H54 (cell line): ENCODE measurements around the gene RRAGD.
"Not testable (repeated sequence)": the region's sequence is repeated elsewhere in the genome, so short reads cannot be mapped to it uniquely, and the experiment has no call there.

Experiments used
- DNase-seq: peaks from one replicate; pipeline ENCODE4 v3.0.0; 2011; ENCODE audit warnings: low spot score, mixed read lengths; ENCODE audit not compliant: insufficient read length
- FAIRE-seq: peaks from 3 replicates; lab custom pipeline; 2011; peaks lifted over from hg19 to GRCh38; lab: Jason Lieb, UNC
- POLR2A ChIP-seq: IDR thresholded peaks from 2 replicates; pipeline ENCODE4 v1.6.1; 2011; ENCODE audit warnings: low read depth, mild to moderate bottlenecking, low read length

The RRAGD gene

DNA sequence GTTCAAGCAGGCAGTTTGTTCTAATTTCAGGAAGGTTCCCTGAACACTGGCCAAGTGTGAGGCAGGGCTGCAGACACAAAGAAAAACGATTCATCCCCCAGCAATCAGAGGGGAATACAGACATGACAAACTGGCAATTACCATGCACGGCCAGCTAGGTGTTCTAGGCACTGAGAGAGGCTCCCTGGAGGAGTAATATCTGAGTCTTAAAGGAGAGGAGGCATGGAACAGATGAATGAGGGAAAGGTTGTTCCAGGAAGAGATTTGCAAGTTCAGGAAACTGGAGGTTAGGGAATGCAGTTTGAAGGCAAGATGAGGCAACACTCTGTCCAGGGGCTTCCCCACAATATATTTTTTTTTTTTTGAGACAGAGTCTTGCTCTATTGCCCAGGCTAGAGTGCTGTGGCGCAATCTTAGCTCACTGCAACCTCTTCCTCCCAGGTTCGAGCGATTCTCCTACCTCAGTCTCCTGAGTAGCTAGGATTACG, 11.1 kb downstream of the RRAGD start:
- no peak for TF ChIP-seq POLR2A
- FAIRE-seq (no peak), DNase-seq (no peak)

- DNase-seq (no peak), FAIRE-seq (no peak)
- TF ChIP-seq POLR2A, result no peak
Observed at GRCh38 chr6:89400050-89400449, 12.0 kb downstream of the RRAGD start.

DNA sequence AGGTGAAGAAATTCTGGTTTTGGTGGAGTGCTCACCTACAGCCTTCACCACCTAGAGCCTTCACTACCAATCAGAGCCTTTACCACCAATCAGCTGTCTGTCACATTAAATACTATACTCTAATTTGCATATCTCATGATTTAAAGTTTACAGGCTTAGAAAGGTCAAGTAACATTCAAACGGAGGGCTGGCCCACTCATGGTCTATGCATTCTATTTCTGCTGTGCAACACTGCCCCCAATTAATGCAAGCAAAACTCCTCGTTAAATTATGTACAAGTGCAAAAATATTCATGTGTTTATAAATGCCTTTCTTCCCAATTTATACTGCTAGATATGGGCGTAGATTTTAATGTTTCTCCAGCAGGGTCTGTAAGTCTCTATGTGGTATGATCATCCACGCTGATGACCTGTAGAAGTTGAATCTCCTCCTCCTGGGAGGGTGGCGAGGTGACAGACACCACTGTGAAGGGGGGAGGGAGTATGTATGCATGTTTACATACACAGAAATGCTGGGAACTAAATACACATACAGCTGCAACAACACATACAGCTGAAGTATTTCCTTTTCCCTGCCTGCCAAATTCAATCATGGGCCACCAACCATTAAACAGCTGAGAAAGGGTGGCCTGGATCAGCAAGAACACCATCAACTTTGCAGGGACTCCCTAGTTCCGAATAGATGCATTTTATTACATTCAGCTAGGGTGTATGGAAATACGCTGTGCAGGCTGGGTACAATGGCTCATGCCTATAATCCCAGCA, 13.1 kb downstream of the RRAGD start:
- DNase-seq, result no peak
- no peak for TF ChIP-seq POLR2A

GRCh38 chr6:89397884-89398283, 14.2 kb downstream of the RRAGD start:
- not testable (repeated sequence) for DNase-seq, FAIRE-seq

More for the DNA sequence above, 13.1 kb downstream of the RRAGD start:
- FAIRE-seq, result no peak

DNA sequence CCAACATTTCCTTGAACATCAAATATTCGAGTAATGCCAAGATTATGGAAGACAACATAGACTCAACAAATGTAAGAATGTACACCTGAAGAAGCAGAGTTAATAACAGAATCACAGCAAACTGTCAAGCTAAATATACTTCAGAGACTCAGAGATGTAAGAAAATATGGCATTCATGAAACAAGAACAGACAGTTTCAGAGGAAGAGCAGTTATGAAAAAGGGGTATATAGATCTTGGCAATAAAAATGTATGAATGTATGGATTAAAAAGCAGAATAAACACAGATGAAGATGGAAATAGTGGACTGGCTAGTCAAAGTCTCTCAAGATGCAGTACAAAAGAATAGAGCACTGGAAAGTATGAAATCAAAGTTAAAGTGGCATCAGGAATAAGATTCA, 18.4 kb downstream of the RRAGD start:
- no peak for TF ChIP-seq POLR2A
- FAIRE-seq, result peak; percentile 57
- no peak for DNase-seq

DNA sequence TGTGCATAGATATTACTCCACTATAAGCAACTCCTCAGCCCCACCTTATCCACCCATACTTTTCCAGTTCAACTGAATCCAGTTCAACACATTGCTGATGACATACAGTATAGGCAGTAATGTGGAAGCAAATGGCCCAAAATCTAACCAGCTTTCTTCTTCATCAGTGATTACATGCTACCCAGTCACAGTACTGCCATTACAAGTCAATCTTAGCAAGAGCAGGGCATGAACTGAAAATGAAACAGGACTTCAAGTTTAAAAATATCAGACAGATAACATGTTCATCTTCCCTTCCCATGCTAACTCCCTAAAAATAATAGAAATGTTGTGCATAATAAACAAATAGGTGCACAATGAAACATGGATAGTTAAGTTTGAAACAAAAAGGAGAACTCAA, 19.2 kb downstream of the RRAGD start:
- FAIRE-seq (no peak), DNase-seq (no peak)
- no peak for TF ChIP-seq POLR2A

- TF ChIP-seq POLR2A, result no peak
- no peak for DNase-seq
- FAIRE-seq, result no peak
Observed at GRCh38 chr6:89388846-89389245, 23.2 kb downstream of the RRAGD start.

GRCh38 chr6:89387516-89388201, 24.4 kb downstream of the RRAGD start:
- no peak for DNase-seq
- no peak for FAIRE-seq
- no peak for TF ChIP-seq POLR2A

- TF ChIP-seq POLR2A, result no peak
- FAIRE-seq, result no peak
- DNase-seq, result no peak
Observed at GRCh38 chr6:89386917-89387491, 25.1 kb downstream of the RRAGD start.

- no peak for FAIRE-seq
- TF ChIP-seq POLR2A, result no peak
Observed at GRCh38 chr6:89385846-89386245, 26.2 kb downstream of the RRAGD start.

GRCh38 chr6:89385156-89385667, 26.9 kb downstream of the RRAGD start:
- peak; percentile 84 for FAIRE-seq
- no peak for TF ChIP-seq POLR2A
- DNase-seq, result no peak

More at GRCh38 chr6:89385846-89386245, 26.2 kb downstream of the RRAGD start:
- no peak for DNase-seq

DNA sequence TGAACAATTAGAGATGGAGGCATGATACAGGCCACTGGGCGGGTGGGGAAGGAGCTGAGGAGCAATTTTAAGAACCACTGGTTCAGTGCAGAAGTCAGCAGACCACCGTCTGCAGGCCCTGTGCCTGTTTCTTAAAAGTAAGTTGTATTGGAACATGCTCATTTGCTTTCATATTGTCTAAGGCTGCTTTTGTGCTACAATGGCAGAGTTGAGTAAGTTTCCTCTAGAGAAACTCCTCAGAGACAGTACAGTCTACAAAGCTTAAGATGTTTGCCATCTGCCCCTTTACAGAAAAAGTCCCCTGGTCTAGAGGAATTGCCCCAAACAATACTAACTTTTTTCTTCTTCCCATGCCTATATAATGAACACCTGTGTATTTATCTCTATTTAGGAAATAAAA, 31.0 kb downstream of the RRAGD start:
- DNase-seq, result no peak
- TF ChIP-seq POLR2A, result no peak
- FAIRE-seq, result no peak

DNA sequence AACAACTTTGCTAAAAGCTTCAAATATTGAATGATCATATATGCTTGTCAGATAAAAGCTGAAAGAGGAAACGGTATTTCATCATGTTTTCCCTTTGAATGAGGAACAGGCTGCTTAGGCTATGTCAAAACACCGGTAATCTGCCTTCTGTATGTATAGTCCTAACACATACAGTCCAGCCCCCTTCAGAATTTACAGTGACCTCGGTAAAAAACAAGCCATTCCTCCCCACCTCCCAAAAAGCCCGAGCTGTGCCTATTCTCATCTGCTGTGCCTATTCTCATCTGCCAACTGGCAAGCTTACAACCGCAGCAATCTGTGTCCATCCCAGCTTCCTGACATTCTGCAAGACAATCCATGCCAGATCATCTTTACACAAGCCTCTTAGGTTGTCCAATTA, 32.8 kb downstream of the RRAGD start:
- no peak for DNase-seq
- TF ChIP-seq POLR2A, result no peak
- FAIRE-seq, result no peak

DNA sequence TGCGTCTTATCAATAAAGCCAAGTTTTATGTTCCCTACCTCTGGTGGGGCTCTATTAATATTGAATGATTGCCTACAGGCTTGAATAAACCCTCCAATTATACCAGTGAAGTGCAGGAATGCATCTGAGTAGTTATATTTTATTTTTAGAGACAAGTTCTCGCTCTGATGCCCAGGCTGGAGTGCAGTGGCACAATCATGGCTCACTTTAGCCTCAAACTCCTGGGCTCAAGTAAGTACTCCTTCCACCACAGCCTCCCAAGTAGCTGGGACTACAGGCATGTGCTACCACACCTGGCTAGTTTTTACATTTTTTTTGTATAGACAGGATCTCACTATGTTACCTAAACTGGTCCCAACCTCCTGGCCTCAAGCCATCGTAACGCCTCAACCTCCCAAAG, 33.4 kb downstream of the RRAGD start:
- FAIRE-seq (no peak), DNase-seq (no peak)
- TF ChIP-seq POLR2A, result no peak
